ENCODE results near the gene SLC25A11. TPM values are rescaled to one million over a fixed set of nuclear protein-coding genes. Genes with fewer than 3 reads are reported as not detected.
A peak's percentile ranks its signal among the peaks of the same experiment; 100 is the strongest.

Gene SLC25A11
- polyA plus RNA-seq, 3 donors = 77.1 to 93.9 (median 85.5) TPM

GRCh38 chr17:4897785-4898184, 42.1 kb downstream of the SLC25A11 start:
- no peak for DNase-seq

GRCh38 chr17:4897198-4897687, 42.6 kb downstream of the SLC25A11 start:
- no peak for DNase-seq

- DNase-seq = no peak
These were observed 43.3 kb downstream of the SLC25A11 start for GRCh38 chr17:4896332-4897197.

- DNase-seq = no peak
These were observed 44.1 kb downstream of the SLC25A11 start for GRCh38 chr17:4895657-4896331.

- DNase-seq = no peak
These were observed 44.7 kb downstream of the SLC25A11 start for GRCh38 chr17:4895121-4895520.

GRCh38 chr17:4893721-4894560, 45.9 kb downstream of the SLC25A11 start:
- DNase-seq = no peak

GRCh38 chr17:4893272-4893671, 46.6 kb downstream of the SLC25A11 start:
- no peak for DNase-seq

- DNase-seq = peak; percentile 65
These were observed 47.2 kb downstream of the SLC25A11 start for GRCh38 chr17:4892499-4893221.

- no peak for DNase-seq
These were observed 48.1 kb downstream of the SLC25A11 start for GRCh38 chr17:4891411-4892410.

GRCh38 chr17:4887581-4887980, 52.3 kb downstream of the SLC25A11 start:
- DNase-seq = no peak

Other genes starting within 250 kb of the SLC25A11 start
- 10 to 100 TPM; 50.9 to 56.5 (median 51.3) TPM for gene PELP1, start 235.9 kb downstream of the SLC25A11 start, polyA plus RNA-seq (ENCODE audit: insufficient read length in 3 of 3)
- 10 to 100 TPM; 32.8 to 36.6 (median 36.5) TPM for gene ARRB2, start 229.4 kb downstream of the SLC25A11 start, polyA plus RNA-seq (ENCODE audit: insufficient read length in 3 of 3)
- 10 to 100 TPM; 27.3 to 29.7 (median 27.6) TPM for gene MED11, start 208.6 kb downstream of the SLC25A11 start, polyA plus RNA-seq (ENCODE audit: insufficient read length in 3 of 3)
- gene ZMYND15, start 200.2 kb downstream of the SLC25A11 start, polyA plus RNA-seq (ENCODE audit: insufficient read length in 3 of 3) = 1 to 10 TPM in 1 of 3 donors, under 1 TPM in 2; 0.37 to 1.0 (median 0.58) TPM
- 10 to 100 TPM; 10.2 to 16.1 (median 14.1) TPM for gene CXCL16, start 200.1 kb downstream of the SLC25A11 start, polyA plus RNA-seq (ENCODE audit: insufficient read length in 3 of 3)
- 1 to 10 TPM; 2.4 to 3.7 (median 2.5) TPM for gene TM4SF5, start 168.2 kb downstream of the SLC25A11 start, polyA plus RNA-seq (ENCODE audit: insufficient read length in 3 of 3)
- gene VMO1, start 153.7 kb downstream of the SLC25A11 start, polyA plus RNA-seq (ENCODE audit: insufficient read length in 3 of 3) = under 1 TPM; 0.39 to 0.74 (median 0.65) TPM
- 10 to 100 TPM; 10.7 to 14.5 (median 12.5) TPM for gene GLTPD2, start 151.1 kb downstream of the SLC25A11 start, polyA plus RNA-seq (ENCODE audit: insufficient read length in 3 of 3)
- 100 to 1,000 TPM; 130 to 146 (median 145) TPM for gene PSMB6, start 143.9 kb downstream of the SLC25A11 start, polyA plus RNA-seq (ENCODE audit: insufficient read length in 3 of 3)
- gene PLD2, start 132.9 kb downstream of the SLC25A11 start, polyA plus RNA-seq (ENCODE audit: insufficient read length in 3 of 3) = 10 to 100 TPM; 35.1 to 53.7 (median 45.2) TPM
- 10 to 100 TPM; 51.2 to 70.4 (median 69.7) TPM for gene MINK1, start 106.7 kb downstream of the SLC25A11 start, polyA plus RNA-seq (ENCODE audit: insufficient read length in 3 of 3)
- 1 to 10 TPM; 1.6 to 2.1 (median 1.8) TPM for gene C17orf107, start 40.5 kb downstream of the SLC25A11 start, polyA plus RNA-seq (ENCODE audit: insufficient read length in 3 of 3)
- gene CHRNE, start 36.9 kb downstream of the SLC25A11 start, polyA plus RNA-seq (ENCODE audit: insufficient read length in 3 of 3) = 1 to 10 TPM; 1.1 to 2.7 (median 1.4) TPM
- 1 to 10 TPM; 2.1 to 2.7 (median 2.6) TPM for gene GP1BA, start 7.8 kb downstream of the SLC25A11 start, polyA plus RNA-seq (ENCODE audit: insufficient read length in 3 of 3)
- gene RNF167, start 222 bp upstream of the SLC25A11 start, polyA plus RNA-seq (ENCODE audit: insufficient read length in 3 of 3) = 100 to 1,000 TPM; 129 to 146 (median 134) TPM
- 100 to 1,000 TPM; 401 to 502 (median 460) TPM for gene PFN1, start 8.5 kb upstream of the SLC25A11 start, polyA plus RNA-seq (ENCODE audit: insufficient read length in 3 of 3)
- gene ENO3, start 11.1 kb upstream of the SLC25A11 start, polyA plus RNA-seq (ENCODE audit: insufficient read length in 3 of 3) = 10 to 100 TPM; 26.2 to 30.9 (median 28.9) TPM
- gene SPAG7, start 27.8 kb upstream of the SLC25A11 start, polyA plus RNA-seq (ENCODE audit: insufficient read length in 3 of 3) = 100 to 1,000 TPM in 1 of 3 donors, 10 to 100 TPM in 2; 99.6 to 111 (median 100.0) TPM
- 10 to 100 TPM; 25.3 to 35.7 (median 34.8) TPM for gene CAMTA2, start 47.6 kb upstream of the SLC25A11 start, polyA plus RNA-seq (ENCODE audit: insufficient read length in 3 of 3)
- gene INCA1, start 57.5 kb upstream of the SLC25A11 start, polyA plus RNA-seq (ENCODE audit: insufficient read length in 3 of 3) = 1 to 10 TPM; 6.9 to 9.5 (median 9.3) TPM
- gene KIF1C, start 57.9 kb upstream of the SLC25A11 start, polyA plus RNA-seq (ENCODE audit: insufficient read length in 3 of 3) = 10 to 100 TPM; 89.4 to 99.7 (median 90.9) TPM
- gene SLC52A1, start 95.4 kb upstream of the SLC25A11 start, polyA plus RNA-seq (ENCODE audit: insufficient read length in 3 of 3) = under 1 TPM; 0.24 to 0.42 (median 0.41) TPM
- 10 to 100 TPM; 13.7 to 16.9 (median 15.0) TPM for gene ZFP3, start 138.4 kb upstream of the SLC25A11 start, polyA plus RNA-seq (ENCODE audit: insufficient read length in 3 of 3)
- 10 to 100 TPM; 21.8 to 50.0 (median 24.0) TPM for gene ZNF232, start 171.8 kb upstream of the SLC25A11 start, polyA plus RNA-seq (ENCODE audit: insufficient read length in 3 of 3)
- gene USP6, start 176.0 kb upstream of the SLC25A11 start, polyA plus RNA-seq (ENCODE audit: insufficient read length in 3 of 3) = 10 to 100 TPM in 1 of 3 donors, 1 to 10 TPM in 2; 2.5 to 14.7 (median 5.1) TPM